Activated CD8-positive, alpha-beta T cell treated with anti-CD3 and anti-CD28 coated beads for 36 hours (primary cell): ENCODE results near the gene OAS3. TPM values are rescaled to one million over a fixed set of nuclear protein-coding genes. Genes with fewer than 3 reads are reported as not detected.

ENCODE experiments used
- ATAC-seq: fragments of 200-7000 bp; cut with Tn5 transposase; one replicate; pipeline ENCODE4 v1.10.0; 2021; ENCODE audit warnings: mild to moderate bottlenecking, moderate library complexity
- CTCF ChIA-PET: fragments of 350-600 bp; sonication (Branson Sonifier 250); formaldehyde crosslinking; loops from one replicate; lab custom pipeline; 2021; ENCODE audit warnings: antibody characterized with exemption; lab: Charles Lee
- POLR2A ChIA-PET: fragments of 350-600 bp; sonication (Branson Sonifier 250); formaldehyde crosslinking; loops from one replicate; lab custom pipeline; 2021; ENCODE audit warnings: antibody characterized with exemption; lab: Charles Lee
- DNase-seq: peaks from one replicate; pipeline ENCODE4 v3.0.0-alpha.2; 2020
- H3K27ac Mint-ChIP-seq: one replicate; pipeline ENCODE4 v1.8.0; 2021; ENCODE audit warnings: mild to moderate bottlenecking, mixed read lengths
- H3K27me3 Mint-ChIP-seq: one replicate; pipeline ENCODE4 v1.8.0; 2021; ENCODE audit warnings: mixed read lengths
- H3K36me3 Mint-ChIP-seq: one replicate; pipeline ENCODE4 v1.8.0; 2021; ENCODE audit warnings: low read depth, mixed read lengths
- H3K4me1 Mint-ChIP-seq: one replicate; pipeline ENCODE4 v1.8.0; 2021; ENCODE audit warnings: low read depth, mixed read lengths
- H3K4me3 Mint-ChIP-seq: one replicate; pipeline ENCODE4 v1.8.0; 2021; ENCODE audit warnings: mild to moderate bottlenecking, moderate library complexity, mixed read lengths
- H3K9me3 Mint-ChIP-seq: one replicate; pipeline ENCODE4 v1.8.0; 2021; ENCODE audit warnings: mixed read lengths
- intact Hi-C: fragments of 100-400 bp; cut with micrococcal nuclease; formaldehyde crosslinking; loops from one replicate; pipeline ENCODE4 v1.10.0; 2022
- total RNA-seq, 2 experiments: library from RNA; stranded (reverse); gene quantifications; one replicate each; pipeline ENCODE4 v1.2.3, GENCODE V29; 2021
- TF ChIP-seq, protein P1 (sequence below): fragments of 200-600 bp; IDR thresholded peaks from one replicate; pipeline ENCODE4 v1.8.0; 2022; ENCODE audit warnings: antibody characterized with exemption, mild to moderate bottlenecking

OAS3 gene
- total RNA-seq, 2 experiments from 2014 or later = 21.4 to 22.2 TPM

DNA sequence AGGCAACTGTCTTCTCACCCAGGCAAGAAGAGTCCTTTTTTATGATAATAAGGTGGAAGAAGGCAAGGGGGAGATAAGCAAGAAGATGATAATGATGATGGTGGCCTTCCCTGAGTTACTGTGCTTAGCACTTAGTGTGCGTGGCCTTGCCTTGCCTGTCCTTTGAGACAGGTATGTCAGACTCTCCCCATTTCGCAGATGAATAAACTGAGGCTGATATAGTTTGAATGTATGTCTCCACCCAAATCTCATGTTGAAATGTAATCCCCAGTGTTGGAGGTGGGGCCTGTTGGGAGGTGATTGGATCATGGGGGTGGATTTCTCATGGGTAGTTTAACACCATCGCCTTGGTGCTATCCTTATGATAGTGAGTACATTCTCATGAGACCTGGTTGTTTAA, 8.6 kb upstream of the OAS3 start:
- TF ChIP-seq, protein P1, sequence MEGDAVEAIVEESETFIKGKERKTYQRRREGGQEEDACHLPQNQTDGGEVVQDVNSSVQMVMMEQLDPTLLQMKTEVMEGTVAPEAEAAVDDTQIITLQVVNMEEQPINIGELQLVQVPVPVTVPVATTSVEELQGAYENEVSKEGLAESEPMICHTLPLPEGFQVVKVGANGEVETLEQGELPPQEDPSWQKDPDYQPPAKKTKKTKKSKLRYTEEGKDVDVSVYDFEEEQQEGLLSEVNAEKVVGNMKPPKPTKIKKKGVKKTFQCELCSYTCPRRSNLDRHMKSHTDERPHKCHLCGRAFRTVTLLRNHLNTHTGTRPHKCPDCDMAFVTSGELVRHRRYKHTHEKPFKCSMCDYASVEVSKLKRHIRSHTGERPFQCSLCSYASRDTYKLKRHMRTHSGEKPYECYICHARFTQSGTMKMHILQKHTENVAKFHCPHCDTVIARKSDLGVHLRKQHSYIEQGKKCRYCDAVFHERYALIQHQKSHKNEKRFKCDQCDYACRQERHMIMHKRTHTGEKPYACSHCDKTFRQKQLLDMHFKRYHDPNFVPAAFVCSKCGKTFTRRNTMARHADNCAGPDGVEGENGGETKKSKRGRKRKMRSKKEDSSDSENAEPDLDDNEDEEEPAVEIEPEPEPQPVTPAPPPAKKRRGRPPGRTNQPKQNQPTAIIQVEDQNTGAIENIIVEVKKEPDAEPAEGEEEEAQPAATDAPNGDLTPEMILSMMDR = no peak
- H3K4me1 Mint-ChIP-seq = peaks cover 3% of the 10 kb centered on the region
- DNase-seq = no peak
- H3K9me3 Mint-ChIP-seq = peaks cover 7% of the 10 kb centered on the region
- ChIA-PET CTCF (no interaction called here), POLR2A (no interaction called here)
- H3K27me3 Mint-ChIP-seq = no peaks in the 10 kb centered on the region
- ATAC-seq = no peak
- no peak overlapping the region for H3K27ac Mint-ChIP-seq
- no peak overlapping the region for H3K4me3 Mint-ChIP-seq
- no peaks in the 10 kb centered on the region for H3K36me3 Mint-ChIP-seq
- intact Hi-C loops = no loop called here

DNA sequence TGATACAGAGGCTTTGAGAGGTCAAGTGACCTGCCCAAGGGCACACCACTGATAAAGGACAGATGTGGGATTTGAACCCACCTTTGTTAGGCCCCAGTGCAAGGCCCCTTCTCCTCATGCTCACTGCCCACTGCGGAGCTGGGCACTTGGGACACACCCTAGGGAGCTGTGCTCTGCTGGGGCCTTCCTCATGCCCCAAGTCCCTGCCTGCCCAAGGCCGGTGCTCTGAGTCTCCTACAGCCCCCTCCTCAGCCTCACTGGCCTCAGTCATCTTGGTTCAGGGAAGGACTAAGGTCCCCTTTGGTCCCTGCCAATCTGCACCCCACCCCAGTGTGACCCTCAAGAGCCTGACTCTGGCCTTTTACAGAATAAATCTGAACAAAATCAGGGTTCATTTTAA, 7.9 kb upstream of the OAS3 start:
- peaks cover 3% of the 10 kb centered on the region for H3K4me1 Mint-ChIP-seq
- ChIA-PET POLR2A (interaction anchor here (1.2 kb wide), 1 partner anchor 14 kb away, joined by 4 read pairs; no protein-coding TSS in a partner anchor), CTCF (interaction anchor here (1.2 kb wide), 1 partner anchor 23 kb away, joined by 4 read pairs; the partner anchor contains the start of gene OAS1)
- ATAC-seq (no peak), DNase-seq (no peak)
- H3K36me3 Mint-ChIP-seq = no peaks in the 10 kb centered on the region
- intact Hi-C loops = no loop called here
- no peak overlapping the region for H3K27ac Mint-ChIP-seq
- TF ChIP-seq, protein P1 = no peak
- peaks cover 7% of the 10 kb centered on the region for H3K9me3 Mint-ChIP-seq
- no peak overlapping the region for H3K4me3 Mint-ChIP-seq
- H3K27me3 Mint-ChIP-seq = no peaks in the 10 kb centered on the region

DNA sequence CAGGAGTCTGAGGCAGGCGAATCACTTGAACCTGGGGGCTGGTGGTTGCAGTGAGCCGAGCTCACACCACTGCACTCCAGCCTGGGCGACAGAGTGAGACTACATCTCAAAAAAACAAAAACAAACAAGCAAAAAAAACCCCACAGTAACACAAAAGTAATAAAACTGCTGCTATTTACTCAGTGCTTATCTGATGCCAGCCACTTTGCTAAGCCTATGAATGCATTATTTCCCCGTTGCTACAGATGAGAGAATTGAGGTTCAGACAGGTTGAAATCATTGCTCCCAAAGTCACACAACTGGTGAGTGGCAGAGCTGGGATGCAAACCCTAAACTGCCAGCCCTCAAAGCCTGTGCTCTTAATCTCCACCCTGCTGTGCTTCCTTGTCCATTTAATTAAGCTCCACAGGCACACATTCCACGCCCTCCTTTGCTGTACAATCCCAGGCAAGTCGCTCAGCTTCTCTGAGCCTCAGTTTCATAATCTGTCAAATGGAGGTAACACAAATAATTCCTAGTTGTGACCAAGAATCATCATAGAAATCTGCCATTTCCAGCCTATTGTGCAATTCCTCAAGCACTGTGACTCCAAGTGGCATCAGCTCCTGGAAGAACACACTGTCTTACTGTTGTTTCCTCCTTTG, 5.7 kb upstream of the OAS3 start:
- peaks cover 8% of the 10 kb centered on the region for H3K4me1 Mint-ChIP-seq
- intact Hi-C loops = no loop called here
- no peak for ATAC-seq
- ChIA-PET CTCF (interaction anchor here (1.1 kb wide), 1 partner anchor 19 kb away, joined by 3 read pairs; no protein-coding TSS in a partner anchor), POLR2A (no interaction called here)
- H3K27ac Mint-ChIP-seq = no peak overlapping the region
- no peaks in the 10 kb centered on the region for H3K36me3 Mint-ChIP-seq
- H3K9me3 Mint-ChIP-seq = peaks cover 3% of the 10 kb centered on the region
- no peak overlapping the region for H3K4me3 Mint-ChIP-seq
- DNase-seq = no peak
- TF ChIP-seq, protein P1 = no peak
- H3K27me3 Mint-ChIP-seq = no peaks in the 10 kb centered on the region

DNA sequence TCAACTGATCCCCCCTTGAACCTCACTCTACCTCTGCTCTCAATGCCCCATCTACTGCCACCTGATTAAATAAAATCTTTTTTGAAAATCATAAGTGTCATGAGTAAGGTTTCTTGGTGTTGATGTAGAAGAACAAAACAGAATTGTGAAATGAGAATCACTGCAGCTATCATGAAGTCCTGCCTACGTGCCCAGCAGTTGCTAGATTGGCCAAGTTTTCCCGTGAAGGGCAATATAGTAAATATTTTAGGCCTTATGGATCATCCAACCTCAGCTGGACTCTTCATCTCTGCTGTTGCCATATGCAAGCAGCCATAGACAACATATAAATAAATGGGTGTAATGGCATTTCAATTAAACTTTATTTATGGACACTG, 5.2 kb upstream of the OAS3 start:
- Mint-ChIP-seq H3K4me1 (peaks cover 13% of the 10 kb centered on the region), H3K27me3 (no peaks in the 10 kb centered on the region), H3K36me3 (no peaks in the 10 kb centered on the region), H3K4me3 (no peak overlapping the region), H3K27ac (no peak overlapping the region), H3K9me3 (no peaks in the 10 kb centered on the region)
- CTCF ChIA-PET = no interaction called here
- ATAC-seq (no peak), DNase-seq (no peak)
- POLR2A ChIA-PET = no interaction called here
- TF ChIP-seq, protein P1 = no peak
- intact Hi-C loops = no loop called here

DNA sequence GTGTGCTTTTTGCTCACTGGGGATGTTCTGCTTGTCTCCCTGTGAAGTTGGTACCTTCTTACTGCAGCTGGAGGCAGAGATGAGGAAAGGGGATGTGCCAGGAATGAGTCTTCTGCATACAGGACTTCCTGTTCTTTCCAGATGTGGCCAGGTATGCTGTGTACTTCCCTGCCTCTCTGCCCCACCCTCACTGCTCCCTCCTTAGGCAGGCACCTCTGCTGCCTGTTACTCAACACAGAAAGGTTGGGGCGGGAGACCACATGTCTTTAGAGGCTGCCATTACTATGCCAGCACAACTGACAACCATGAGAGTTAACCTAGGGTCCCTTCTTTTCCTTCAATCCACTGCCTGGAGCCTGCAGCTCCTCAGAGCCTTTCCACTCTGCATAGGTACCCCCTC, 2.0 kb upstream of the OAS3 start:
- TF ChIP-seq, protein P1 = no peak
- Mint-ChIP-seq H3K27me3 (no peaks in the 10 kb centered on the region), H3K9me3 (no peaks in the 10 kb centered on the region), H3K4me1 (peaks cover 28% of the 10 kb centered on the region), H3K4me3 (no peak overlapping the region), H3K27ac (no peak overlapping the region), H3K36me3 (no peaks in the 10 kb centered on the region)
- no peak for DNase-seq
- intact Hi-C loops = no loop called here
- POLR2A ChIA-PET = no interaction called here
- CTCF ChIA-PET = interaction anchor here (2.3 kb wide), 1 partner anchor 42 kb away, joined by 11 read pairs; the partner anchor contains the start of gene OAS2
- no peak for ATAC-seq
